ENCODE measurements around the gene MTA3. TPM values are rescaled to one million over a fixed set of nuclear protein-coding genes. Genes with fewer than 3 reads are reported as not detected.
"Not testable (repeated sequence)": the region's sequence is repeated elsewhere in the genome, so short reads cannot be mapped to it uniquely, and the experiment has no call there.

The MTA3 gene
- total and polyA plus RNA-seq, 2 of the 8 experiments (the other 6 are each of a cell fraction or from before 2014, with no cell fraction given), result 125 to 184 TPM

DNA sequence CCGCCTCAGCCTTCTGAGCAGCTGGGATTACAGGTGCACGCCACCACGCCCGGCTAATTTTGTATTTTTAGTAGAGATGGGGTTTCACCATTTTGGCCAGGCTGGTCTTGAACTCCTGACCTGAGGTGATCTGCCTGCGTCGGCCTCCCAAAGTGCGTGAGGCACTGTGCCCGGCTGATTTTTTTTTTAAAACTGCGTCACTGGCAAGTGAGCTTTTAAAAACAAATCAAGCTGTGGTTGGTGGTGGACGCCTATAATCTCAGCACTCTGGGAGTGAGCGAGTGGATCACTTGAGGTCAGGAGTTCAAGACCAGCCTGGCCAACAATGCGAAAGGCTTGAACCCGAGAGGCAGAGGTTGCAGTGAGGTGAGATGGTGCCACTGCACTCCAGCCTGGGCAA lies 8.3 kb upstream of the MTA3 start:
- H2AK5ac ChIP-seq (ENCODE audit: low read depth, low read length); H2BK120ac ChIP-seq (replicated peaks; ENCODE audit: low read depth, low read length); DNase-seq (ENCODE audit: low read depth in 1 of 2, low spot score in 2 of 2); H3K4me1 ChIP-seq (replicated peaks in 1 of 4; ENCODE audit: control insufficient read depth in 3 of 4, insufficient read depth in 4 of 4, low read length in 3 of 4); H4K20me1 ChIP-seq (replicated peaks in 1 of 2; ENCODE audit: control insufficient read depth in 1 of 2, insufficient read depth in 2 of 2, low read length in 2 of 2); H4K5ac ChIP-seq (ENCODE audit: insufficient read length, low read depth, low read length); H3K27ac ChIP-seq (ENCODE audit: low read depth, low read length); H3K9me3 ChIP-seq (ENCODE audit: insufficient read depth in 2 of 2, low read depth in 1 of 2, low read length in 1 of 2); H3K4me2 ChIP-seq (ENCODE audit: insufficient read depth in 1 of 2, low read depth in 2 of 2, low read length in 2 of 2); H3K79me2 ChIP-seq (ENCODE audit: control insufficient read depth in 1 of 2, insufficient read depth in 2 of 2, low read length in 2 of 2); H3K4ac ChIP-seq (replicated peaks; ENCODE audit: insufficient read length, low read depth, low read length); H2BK15ac ChIP-seq (ENCODE audit: low read length); H3K27me3 ChIP-seq (replicated peaks in 1 of 4; ENCODE audit: control insufficient read depth in 3 of 4, extremely low read depth in 1 of 4, insufficient read depth in 3 of 4, low read length in 3 of 4); H3K18ac ChIP-seq (ENCODE audit: extremely low read depth, low read length); H4K8ac ChIP-seq (ENCODE audit: extremely low read depth, insufficient read depth, low read length); H2AFZ ChIP-seq (ENCODE audit: low read length); H3K36me3 ChIP-seq (ENCODE audit: control insufficient read depth in 2 of 4, insufficient read depth in 4 of 4, low read length in 3 of 4); H4K91ac ChIP-seq (replicated peaks; ENCODE audit: insufficient read length, low read length); H3K56ac ChIP-seq (replicated peaks; ENCODE audit: insufficient read length, low read depth, low read length); H2BK12ac ChIP-seq (ENCODE audit: low read depth, low read length); H2BK5ac ChIP-seq (ENCODE audit: low read depth, low read length); H3K79me1 ChIP-seq (ENCODE audit: low read depth, low read length); H3K9ac ChIP-seq (replicated peaks in 1 of 4; ENCODE audit: extremely low read depth in 1 of 4, low read depth in 3 of 4, low read length in 3 of 4); H3K23me2 ChIP-seq (ENCODE audit: low read depth, low read length); FAIRE-seq; H3K4me3 ChIP-seq (ENCODE audit: extremely low read depth in 1 of 4, insufficient read depth in 2 of 4, low read depth in 3 of 4, low read length in 4 of 4); H3K14ac ChIP-seq (ENCODE audit: insufficient read length); H3K23ac ChIP-seq (ENCODE audit: insufficient read length): not testable (repeated sequence)
- WGBS, 2 experiments (ENCODE audit: extremely low coverage in 1 of 2, insufficient coverage in 1 of 2, insufficient read length in 1 of 2, insufficient replicate concordance in 2 of 2, low coverage in 1 of 2, low lambda C conversion rate in 2 of 2, missing lambda C conversion rate in 1 of 2), result 93% methylated on average over 13 of the region's 13 CpGs; no CpG with 5 or more reads in 1 of the 2 experiments
- POLR2A ChIA-PET (ENCODE audit: partially characterized antibody), result interaction anchor here (0.7 to 1.2 kb wide), 2 partner anchors 15 to 43 kb away, joined by 3 to 4 read pairs; no protein-coding TSS in a partner anchor
- CTCF ChIA-PET (ENCODE audit: partially characterized antibody), result interaction anchor here (0.8 to 2.4 kb wide), 2 partner anchors 46 to 169 kb away, joined by 3 to 9 read pairs; no protein-coding TSS in a partner anchor
- H2BK20ac ChIP-seq (ENCODE audit: low read length), result peak overlapping the region; percentile 82; the same call in 1 of the 2 replicates

Measured in H1 (cell line).